DOHH2 (cell line): ENCODE results near the gene FBN3.

Experiments
- H3F3A ChIP-seq: fragments of 200-600 bp; sonication (generic), shearing (Covaris generic); 2 replicates; pipeline ENCODE4 v1.6.0; 2016; ENCODE audit warnings: antibody characterized with exemption, mild to moderate bottlenecking; ENCODE audit not compliant: control insufficient read depth, insufficient read depth
- H3K27ac ChIP-seq: fragments of 200-600 bp; sonication (generic); 2 replicates; pipeline ENCODE4 v1.5.1; 2014; ENCODE audit warnings: low read depth, mild to moderate bottlenecking, low read length, moderate library complexity
- H3K27me3 ChIP-seq: fragments of 200-600 bp; sonication (generic); 2 replicates; pipeline ENCODE4 v1.6.1; 2014; ENCODE audit warnings: mild to moderate bottlenecking, low read length, mixed read lengths; ENCODE audit not compliant: control insufficient read depth
- H3K36me3 ChIP-seq: fragments of 200-600 bp; sonication (generic); 2 replicates; pipeline ENCODE4 v1.6.1; 2014; ENCODE audit warnings: mild to moderate bottlenecking, low read length, moderate library complexity, mixed read lengths; ENCODE audit not compliant: control insufficient read depth
- H3K4me1 ChIP-seq: fragments of 200-600 bp; sonication (generic); 2 replicates; pipeline ENCODE4 v1.6.1; 2014; ENCODE audit warnings: mild to moderate bottlenecking, low read length, mixed read lengths; ENCODE audit not compliant: control insufficient read depth
- H3K4me2 ChIP-seq: fragments of 200-600 bp; sonication (generic); 2 replicates; pipeline ENCODE4 v1.6.0; 2014; ENCODE audit warnings: mild to moderate bottlenecking, low read length, moderate library complexity
- H3K4me3 ChIP-seq: fragments of 200-600 bp; sonication (generic); 2 replicates; pipeline ENCODE4 v1.5.1; 2014; ENCODE audit warnings: mild to moderate bottlenecking, low read length, mixed read lengths
- H3K79me2 ChIP-seq: fragments of 200-600 bp; sonication (generic); 2 replicates; pipeline ENCODE4 v1.6.1; 2014; ENCODE audit warnings: mild to moderate bottlenecking, low read length, mixed read lengths; ENCODE audit not compliant: control insufficient read depth
- H3K9me2 ChIP-seq: fragments of 200-600 bp; sonication (generic); replicated peaks from 2 replicates; pipeline ENCODE4 v1.6.1; 2014; ENCODE audit warnings: mild to moderate bottlenecking, low read length, mixed read lengths; ENCODE audit not compliant: control insufficient read depth
- H3K9me3 ChIP-seq: fragments of 200-600 bp; sonication (generic); 2 replicates; pipeline ENCODE4 v1.6.1; 2014; ENCODE audit warnings: antibody characterized with exemption, low read length, mixed read lengths; ENCODE audit not compliant: control insufficient read depth, insufficient read depth
- H4K20me1 ChIP-seq: fragments of 200-600 bp; sonication (generic); 2 replicates; pipeline ENCODE4 v1.6.0; 2014; ENCODE audit warnings: low read depth, mild to moderate bottlenecking, antibody characterized with exemption, low read length, moderate library complexity; ENCODE audit not compliant: control insufficient read depth, insufficient read depth
- CTCF ChIP-seq: fragments of 200-600 bp; sonication (generic); IDR thresholded peaks from one replicate; pipeline ENCODE4 v1.5.1; 2014; ENCODE audit warnings: antibody characterized with exemption, mild to moderate bottlenecking, low read depth, low read length; ENCODE audit not compliant: poor library complexity, severe bottlenecking
- EZH2phosphoT487 ChIP-seq: fragments of 200-600 bp; sonication (generic); IDR thresholded peaks from 2 replicates; pipeline ENCODE4 v1.6.1; 2017; ENCODE audit warnings: borderline replicate concordance, mild to moderate bottlenecking, antibody characterized with exemption, low read length, moderate library complexity, mixed read lengths

Gene FBN3

GRCh38 chr19:8143041-8143440, 6.4 kb downstream of the FBN3 start:
- Histone ChIP-seq H3K4me1 (no peaks in the 10 kb centered on the region), H3K9me3 (no peaks in the 10 kb centered on the region), H3K9me2 (no peaks in the 10 kb centered on the region), H3K4me3 (no peak overlapping the region), H4K20me1 (no peaks in the 10 kb centered on the region), H3K36me3 (no peaks in the 10 kb centered on the region), H3K4me2 (no peak overlapping the region), H3K79me2 (no peaks in the 10 kb centered on the region), H3F3A (no peaks in the 10 kb centered on the region), H3K27me3 (peaks cover under 1% of the 10 kb centered on the region), H3K27ac (no peak overlapping the region)
- no peak for TF ChIP-seq CTCF
- no peak for TF ChIP-seq EZH2phosphoT487

- Histone ChIP-seq H3K4me1 (no peaks in the 10 kb centered on the region), H4K20me1 (no peaks in the 10 kb centered on the region), H3K4me3 (no peak overlapping the region), H3K36me3 (no peaks in the 10 kb centered on the region), H3K27me3 (no peaks in the 10 kb centered on the region; the same call in 1 of the 2 replicates), H3K4me2 (no peak overlapping the region), H3K9me2 (no peaks in the 10 kb centered on the region), H3F3A (no peaks in the 10 kb centered on the region), H3K79me2 (no peaks in the 10 kb centered on the region), H3K9me3 (no peaks in the 10 kb centered on the region), H3K27ac (no peak overlapping the region)
- TF ChIP-seq EZH2phosphoT487: no peak
- TF ChIP-seq CTCF: no peak
Observed at GRCh38 chr19:8142513-8142900, 6.9 kb downstream of the FBN3 start.

DNA sequence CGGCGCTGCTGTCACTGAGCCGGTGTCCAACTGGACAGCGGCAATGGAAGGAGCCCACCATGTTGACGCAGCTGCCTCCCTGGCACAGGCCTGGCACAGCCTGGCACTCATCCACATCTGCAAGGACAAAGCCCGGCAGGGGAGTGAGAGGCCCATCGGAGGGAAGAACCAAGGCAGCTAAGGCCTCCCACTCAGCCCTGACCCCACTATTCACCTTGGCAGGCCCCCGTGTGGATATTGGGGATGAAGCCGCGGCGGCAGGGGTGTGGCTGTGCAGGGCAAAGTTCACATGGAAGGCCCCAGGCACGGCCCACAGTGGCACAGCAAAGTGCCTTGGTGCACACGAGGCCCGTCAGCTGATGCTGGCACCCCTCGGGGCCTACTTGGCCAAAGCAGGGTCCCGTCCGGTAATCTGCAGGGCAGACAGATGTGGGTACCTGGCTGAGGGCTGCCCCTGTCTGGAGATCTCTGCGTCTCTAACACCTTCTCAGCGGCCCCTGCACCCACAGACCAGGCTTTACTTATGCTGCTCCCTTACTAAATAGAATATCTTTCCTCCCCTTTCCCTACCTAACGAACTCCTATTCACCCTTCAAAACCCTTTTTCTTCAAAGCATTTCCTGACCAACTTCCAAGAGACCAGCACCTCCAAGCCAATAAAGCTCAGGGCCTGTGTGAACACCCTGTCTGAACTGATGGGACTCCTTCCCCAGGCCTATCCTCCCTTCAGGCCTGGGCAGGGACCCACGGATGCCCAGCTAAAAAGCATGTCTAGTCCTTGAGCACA, 7.5 kb downstream of the FBN3 start:
- no peak for TF ChIP-seq EZH2phosphoT487
- TF ChIP-seq CTCF: no peak
- Histone ChIP-seq H3K79me2 (no peaks in the 10 kb centered on the region), H3K9me3 (no peaks in the 10 kb centered on the region), H4K20me1 (no peaks in the 10 kb centered on the region), H3K4me1 (no peaks in the 10 kb centered on the region), H3K4me2 (no peak overlapping the region), H3K36me3 (no peaks in the 10 kb centered on the region), H3K27ac (no peak overlapping the region), H3K4me3 (no peak overlapping the region), H3F3A (no peaks in the 10 kb centered on the region), H3K9me2 (no peaks in the 10 kb centered on the region), H3K27me3 (no peaks in the 10 kb centered on the region)
